Inflammatory macrophage (primary cell): Measurements from ENCODE around the gene USP32.
"Not testable (repeated sequence)": the region's sequence is repeated elsewhere in the genome, so short reads cannot be mapped to it uniquely, and the experiment has no call there.

Experiments used
- DNase-seq, 2 donors: peaks; one replicate each; pipeline ENCODE4 v3.0.0-alpha.2; 2020 to 2022

The USP32 gene

DNA sequence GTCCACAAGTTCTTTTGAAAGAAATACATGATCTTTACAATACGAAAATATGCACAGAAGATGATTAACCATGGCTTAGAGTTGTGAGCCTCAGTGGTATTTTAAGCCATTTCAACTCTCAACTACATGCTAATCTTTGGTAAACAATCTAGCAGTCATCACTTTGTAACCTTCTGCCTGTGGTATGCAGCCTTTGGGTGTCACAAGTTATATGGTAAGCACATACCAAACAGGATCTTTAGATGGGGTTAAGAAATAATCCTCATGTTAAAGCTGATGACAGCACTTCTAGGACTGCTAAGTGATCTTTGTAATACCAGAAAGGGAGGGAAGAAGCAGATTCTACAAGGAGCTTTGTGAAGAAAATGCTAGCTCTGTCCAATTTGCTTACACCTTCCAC, 167.9 kb downstream of the USP32 start:
- DNase-seq = peak in 1 of 2 donors; percentile 9

DNA sequence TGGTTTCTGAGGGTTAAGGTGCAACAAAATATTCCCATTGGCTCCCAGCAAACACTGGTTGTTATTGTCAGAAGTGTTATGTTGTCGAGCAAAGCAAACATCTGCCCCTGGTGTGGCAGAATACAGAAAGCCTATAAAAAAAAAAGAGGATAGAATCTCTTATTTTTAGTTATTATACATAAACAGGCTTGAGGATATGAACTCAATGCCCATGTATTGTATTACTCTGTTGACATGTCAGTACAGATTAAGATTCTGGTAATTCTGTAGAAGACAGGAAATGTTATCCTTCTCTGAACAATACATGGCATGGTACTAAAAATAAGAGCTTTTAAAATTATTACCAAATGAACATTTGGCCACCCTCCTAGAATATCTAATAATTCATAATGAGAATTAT, 168.5 kb downstream of the USP32 start:
- no peak for DNase-seq

DNA sequence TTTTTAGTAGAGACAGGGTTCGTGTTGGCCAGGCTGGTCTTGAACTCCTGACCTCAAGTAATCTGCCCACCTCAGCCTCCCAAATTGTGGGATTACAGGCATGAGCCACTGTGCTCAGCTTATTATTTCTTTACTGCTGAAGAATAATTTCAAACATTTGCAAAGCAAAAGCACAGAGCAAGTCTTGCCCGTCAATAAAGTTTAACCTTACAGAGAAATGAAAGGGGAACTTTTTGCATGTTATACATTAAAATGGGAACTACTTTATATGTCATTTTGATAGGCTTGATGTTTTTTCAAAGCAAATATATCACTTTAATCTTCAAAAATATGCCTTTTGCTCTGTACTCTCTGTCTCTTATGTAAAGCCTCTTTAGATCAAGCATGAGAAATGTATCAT, 173.2 kb downstream of the USP32 start:
- not testable (repeated sequence) for DNase-seq

DNA sequence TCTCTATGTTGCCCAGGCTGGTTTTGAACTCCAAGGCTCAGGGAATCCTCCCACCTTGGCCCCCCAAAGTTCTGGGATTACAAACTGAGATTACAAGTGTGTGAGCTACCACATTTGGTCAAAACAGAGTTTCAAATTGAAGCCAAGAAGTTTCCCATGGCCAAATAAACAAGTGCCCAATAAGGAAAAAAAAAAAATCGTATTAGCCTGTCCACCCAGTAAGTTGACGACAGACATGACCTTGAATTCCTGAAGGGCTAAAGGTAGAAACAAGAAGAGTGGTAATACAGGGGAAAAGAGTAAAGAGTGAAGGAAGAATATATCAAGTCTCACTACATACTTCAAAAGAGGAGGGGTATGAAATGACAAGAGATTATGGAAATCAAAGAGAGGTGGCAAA, 176.0 kb downstream of the USP32 start:
- DNase-seq = not testable (repeated sequence)

DNA sequence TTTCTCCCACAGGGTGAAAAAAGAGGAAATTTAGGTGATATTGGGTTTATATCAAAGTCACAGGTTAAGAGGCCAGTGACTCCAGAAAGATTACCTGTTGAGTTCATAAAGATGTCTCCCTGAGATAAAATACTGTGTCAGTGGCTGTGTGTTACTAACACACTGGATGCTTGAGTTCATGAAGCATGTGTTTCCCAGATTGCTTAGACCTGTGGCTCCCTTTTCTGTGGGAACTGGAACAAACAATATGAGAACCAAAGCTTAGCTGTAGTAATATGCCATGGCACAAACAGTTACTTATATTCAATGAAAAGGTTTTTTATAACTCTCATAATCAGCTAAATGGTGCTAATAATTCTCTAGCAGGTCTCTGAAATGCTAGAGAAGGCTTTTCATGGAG, 180.7 kb downstream of the USP32 start:
- DNase-seq = not testable (repeated sequence)

DNA sequence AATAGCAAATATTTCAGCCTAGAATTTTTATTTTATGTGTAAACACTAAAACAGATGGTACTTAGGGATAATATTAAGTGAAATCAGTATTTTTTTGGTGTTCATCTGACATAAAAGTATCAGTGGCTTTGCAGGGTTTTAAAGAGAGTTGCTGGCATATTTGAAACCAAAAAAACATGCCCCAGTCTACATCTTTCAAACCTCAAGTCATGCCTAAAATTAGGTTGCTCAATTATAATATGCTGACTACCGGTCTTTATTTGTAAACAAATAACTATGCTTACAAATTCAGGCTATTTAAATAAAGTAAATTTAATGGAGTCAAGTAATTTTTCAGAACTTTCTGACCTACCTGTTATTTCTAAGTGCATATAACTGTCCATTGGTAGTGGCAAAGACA, 183.6 kb downstream of the USP32 start:
- not testable (repeated sequence) for DNase-seq

DNA sequence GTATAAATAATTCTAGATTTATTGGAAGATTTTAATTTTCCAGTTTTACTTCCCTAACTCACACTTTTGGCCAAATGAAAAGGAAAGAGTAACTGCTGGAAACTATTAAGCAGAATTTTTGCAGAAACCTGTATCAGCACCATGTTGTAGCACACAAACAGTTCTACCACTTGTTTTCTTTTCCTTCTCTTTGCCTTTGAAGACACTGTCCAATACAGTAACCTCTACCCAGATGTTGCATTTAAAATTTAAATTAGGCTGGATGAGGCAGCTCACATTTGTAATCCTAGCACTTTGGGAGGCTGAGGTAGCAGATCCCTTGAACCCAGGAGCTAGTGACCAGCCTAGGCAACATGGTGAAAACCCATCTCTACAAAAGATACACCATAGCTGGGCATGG, 186.2 kb downstream of the USP32 start:
- DNase-seq = not testable (repeated sequence)

DNA sequence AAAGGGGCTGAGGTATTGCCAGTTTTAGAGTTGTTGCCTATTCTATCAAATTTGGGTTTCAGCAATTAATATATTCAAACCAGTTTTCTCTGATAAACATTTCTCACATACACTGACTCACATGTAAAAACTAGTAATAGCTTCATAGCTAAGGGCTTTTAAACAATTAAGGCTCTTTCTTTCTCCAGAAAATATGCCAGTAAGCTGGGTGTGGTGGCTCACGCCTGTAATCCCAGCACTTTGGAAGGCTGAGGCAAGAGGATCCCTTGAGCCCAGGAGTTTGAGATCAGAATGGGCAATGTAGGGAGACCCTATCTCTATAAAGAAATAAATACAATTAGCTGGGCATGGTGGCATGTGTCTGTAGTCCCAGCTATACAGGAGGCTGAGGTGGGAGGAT, 193.3 kb downstream of the USP32 start:
- DNase-seq = not testable (repeated sequence)

DNA sequence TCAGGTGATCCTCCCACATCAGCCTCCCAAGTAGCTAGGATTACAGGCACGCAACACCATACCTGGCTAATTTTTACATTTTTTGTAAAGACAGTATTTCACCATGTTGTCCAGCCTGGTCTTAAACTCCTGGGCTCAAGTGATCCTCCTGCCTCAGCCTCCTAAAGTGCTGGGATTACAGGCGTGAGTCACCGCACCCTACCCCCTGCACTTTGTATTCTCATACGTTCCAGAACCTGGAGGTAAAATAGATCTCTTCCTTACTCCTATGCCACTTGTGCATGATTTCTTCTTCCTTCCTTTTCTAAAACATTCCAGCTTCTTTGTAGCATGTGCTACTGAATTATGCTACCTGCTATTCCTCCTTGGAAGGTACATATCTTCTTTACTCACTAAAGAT, 197.8 kb downstream of the USP32 start:
- not testable (repeated sequence) for DNase-seq

DNA sequence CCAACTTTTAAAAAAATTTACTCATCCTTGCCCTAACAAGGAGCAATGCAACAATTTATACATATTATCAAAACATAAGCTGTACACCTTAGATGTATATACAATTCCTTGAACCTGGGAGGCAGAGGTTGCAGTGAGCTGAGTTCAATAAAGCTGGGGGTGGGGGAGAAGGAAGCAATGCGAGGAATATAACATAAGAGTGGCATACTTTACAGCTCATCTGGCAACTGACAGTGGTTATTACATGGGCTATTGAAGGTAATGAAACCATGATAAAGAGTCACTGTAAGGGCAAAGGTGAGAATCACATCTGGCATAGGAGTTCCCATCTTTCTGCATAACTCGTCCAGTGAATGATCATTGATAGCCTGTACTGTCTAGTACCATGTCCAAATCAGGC, 198.5 kb downstream of the USP32 start:
- no peak for DNase-seq

DNA sequence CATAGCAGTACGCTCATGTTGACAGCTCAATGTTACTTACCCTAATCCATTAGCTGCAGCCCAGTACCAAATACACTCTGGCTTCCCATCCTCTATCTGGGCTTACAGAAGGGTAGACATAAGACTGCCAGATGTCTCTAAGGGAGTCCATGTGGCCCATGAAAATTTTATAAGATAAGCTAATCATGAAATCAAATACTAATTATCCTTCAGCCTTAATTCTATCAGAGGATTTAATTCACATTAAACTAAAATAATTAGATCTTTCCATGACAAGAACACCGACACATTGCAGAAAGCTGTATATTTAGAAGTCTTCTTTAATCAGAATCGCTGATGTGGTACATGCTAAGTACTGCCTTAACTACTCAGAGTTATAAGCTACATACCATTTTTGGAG, 198.9 kb downstream of the USP32 start:
- not testable (repeated sequence) for DNase-seq

DNA sequence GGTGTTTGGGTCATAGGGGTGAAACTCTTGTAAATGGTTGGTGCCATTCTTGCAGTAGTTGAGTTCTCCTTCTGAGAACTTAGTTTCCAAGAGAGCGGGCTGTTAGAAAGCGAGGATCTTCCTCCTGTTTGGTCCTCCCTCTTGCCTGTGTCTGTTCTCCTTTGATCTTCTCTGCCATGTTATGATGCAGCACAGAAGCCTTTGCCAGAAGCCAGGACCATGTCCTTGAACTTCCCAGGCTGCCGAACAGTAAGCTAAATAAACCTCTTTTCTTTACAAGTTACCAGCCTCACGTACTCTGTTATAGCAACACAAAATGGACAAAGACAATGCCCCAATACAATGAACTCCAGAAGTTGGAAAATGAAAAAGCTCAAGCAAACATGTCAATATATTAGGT, 201.9 kb downstream of the USP32 start:
- DNase-seq = not testable (repeated sequence)

DNA sequence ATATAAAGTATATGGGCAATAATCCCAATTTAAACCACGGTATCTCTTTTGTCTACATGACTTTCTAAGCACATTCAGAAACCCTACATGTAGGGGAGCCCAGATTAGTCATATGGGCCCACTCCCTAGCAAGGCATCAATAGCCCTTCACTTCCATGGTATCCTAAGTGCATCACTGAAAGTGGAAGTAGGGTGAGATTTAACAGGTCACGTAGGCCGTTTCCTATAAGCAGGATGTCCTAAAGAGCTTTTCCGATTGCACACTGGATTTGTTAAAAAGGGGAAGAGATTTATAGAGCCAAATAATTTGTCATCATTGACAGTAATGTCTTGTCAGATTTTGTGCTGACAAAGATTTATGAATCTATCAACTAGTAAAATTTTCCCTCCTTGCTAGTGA, 203.2 kb downstream of the USP32 start:
- peak; percentile 59 to 77 for DNase-seq

DNA sequence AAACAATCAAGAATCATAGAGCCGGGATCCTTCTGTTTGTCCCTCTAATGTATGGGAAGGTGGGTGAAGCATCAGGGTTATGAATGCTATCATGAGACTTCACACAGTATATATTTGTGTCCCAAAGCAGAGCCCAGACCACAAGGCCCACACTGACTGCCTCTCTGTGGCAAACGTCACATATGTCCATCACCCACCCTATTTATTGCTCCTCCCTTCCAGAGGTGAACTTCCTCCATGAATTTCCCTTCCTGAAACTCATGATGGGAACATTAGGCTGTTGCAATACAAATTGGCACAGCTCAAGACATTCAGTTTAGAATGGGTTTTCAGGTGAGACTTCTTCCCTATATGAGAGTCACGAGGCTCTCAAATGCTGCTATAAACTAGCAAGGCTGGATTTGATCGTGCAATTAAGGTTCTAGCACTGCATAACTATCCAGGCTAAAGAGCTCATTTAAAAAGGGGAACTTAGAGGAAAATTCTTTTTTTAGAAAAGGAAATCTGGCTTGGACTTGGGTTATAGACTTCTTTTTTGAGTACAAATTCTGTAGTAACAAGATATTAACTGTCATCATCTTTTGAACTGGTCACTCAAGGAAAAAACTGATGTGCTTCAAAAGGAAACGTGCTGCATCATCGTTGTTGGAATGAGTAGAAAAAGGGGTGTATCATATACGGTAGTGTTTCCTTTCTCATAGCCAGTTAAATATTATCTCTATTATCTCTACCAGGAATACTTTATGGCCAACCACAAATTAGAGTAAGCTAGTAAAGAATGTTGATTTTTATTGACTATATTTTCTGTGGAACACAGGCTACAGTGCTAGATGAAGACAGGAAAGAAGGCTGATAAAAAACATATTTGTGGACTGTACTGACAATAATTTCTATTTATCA, 204.8 kb downstream of the USP32 start:
- peak; percentile 69 for DNase-seq

DNA sequence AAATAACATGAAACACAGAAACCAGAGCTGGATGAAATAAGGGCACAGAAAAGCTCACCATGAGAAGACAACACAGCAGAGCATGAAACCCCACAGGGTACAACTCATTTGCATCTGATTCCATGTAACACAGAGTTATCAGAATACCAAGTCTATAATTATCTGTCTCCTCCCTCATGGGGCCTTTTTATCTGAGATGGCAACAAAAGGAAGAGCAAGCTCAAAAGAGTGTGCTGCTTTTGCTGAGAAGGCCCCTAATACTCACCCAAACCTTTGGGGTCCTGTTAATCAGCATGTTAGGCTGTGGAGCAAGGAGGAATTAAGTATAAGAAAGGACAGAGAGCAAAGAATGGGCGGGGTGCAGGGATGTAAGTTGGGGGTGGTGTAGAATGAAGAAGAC, 205.6 kb downstream of the USP32 start:
- DNase-seq = not testable (repeated sequence)

DNA sequence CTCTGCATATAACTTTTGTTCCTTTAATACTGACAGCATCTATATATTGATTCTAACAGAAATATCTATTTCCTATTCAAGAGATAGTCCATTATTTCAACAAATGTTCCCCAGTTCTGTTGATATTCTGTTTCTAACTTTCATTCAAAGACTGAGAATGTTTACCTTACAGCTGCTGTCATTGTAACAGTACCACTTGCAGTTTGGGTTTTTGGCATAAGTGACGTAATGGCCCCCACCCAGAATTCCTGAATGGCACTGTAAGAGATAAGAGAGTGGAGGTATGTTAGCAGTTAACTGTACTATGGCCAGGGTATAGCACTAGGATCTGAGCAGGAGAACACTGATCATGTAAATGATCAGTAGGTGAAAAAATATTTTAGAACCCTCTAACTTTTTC, 211.6 kb downstream of the USP32 start:
- not testable (repeated sequence) for DNase-seq

DNA sequence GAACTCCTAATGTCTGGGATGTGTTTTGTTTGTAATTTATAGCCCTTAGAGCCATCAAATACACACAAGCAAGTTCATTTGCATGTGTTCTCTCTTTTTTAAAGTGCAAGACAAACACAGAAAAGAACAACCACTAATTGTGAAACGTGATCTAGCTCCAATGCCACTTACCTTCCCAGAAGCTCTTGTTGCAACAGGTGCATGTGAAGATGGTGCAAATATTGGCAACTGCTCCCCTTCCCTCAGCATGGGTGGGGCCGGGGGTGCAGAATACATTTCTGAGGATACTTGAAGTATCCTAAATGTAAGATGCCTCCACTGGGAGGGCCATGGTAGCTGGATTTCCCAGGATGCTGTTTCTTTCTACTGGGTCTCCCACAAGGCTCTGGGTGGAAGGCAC, 213.8 kb downstream of the USP32 start:
- not testable (repeated sequence) for DNase-seq

DNA sequence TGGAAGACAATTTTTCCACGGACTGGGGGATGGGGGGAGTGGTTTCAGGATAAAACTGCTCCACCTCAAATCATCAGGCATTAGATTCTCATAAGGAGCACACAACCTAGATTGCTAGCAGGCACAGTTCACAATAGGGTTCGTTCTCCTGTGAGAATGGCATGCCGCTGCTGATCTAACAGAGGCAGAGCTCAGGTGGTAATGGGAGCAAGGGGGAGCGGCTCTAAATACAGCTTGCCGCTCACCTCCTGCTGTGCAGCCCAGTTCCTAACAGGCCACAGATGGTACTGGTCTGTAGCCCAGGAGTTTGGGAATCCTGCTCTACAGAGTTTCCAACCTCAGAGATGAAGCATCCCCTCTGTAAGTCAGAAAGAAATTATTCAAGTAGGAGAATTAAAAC, 215.2 kb downstream of the USP32 start:
- not testable (repeated sequence) for DNase-seq

DNA sequence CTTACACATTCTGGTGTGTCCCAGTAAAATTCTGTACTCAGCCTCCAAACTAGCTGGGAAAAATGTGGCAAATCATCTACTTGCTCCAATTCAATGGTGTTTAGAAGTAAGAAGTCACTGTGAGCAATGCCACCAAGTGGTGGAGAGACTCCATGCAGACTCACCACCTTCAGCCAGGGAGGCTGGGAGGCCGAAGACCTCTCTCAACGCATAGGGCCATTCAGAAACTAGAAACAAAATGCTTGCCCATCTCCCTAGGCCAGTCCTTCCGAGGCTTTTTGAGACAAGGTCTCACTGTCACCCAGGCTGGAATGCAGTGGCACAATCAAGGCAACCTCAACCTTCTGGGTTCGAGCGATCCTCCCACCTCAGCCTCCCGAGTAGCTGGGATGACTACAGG, 217.2 kb downstream of the USP32 start:
- DNase-seq = not testable (repeated sequence)

DNA sequence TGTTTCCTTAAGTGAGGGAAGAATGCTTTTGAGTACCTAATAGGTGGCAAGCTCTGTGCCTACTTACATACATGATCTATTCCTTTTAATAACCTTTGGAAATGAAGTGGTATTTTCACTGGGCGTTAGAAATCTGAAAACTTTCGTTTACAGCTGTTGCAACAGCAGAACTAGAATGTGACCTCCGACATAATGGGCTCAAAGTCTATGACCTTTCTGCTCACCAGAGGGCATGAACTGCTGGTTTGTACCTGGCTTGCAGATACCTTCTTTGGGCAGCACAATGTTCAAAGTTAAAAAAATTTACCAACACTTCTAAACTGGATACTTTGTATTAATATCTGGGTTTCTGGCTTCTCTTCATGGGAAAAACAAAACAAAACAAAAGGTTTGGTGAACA, 217.9 kb downstream of the USP32 start:
- DNase-seq = no peak

DNA sequence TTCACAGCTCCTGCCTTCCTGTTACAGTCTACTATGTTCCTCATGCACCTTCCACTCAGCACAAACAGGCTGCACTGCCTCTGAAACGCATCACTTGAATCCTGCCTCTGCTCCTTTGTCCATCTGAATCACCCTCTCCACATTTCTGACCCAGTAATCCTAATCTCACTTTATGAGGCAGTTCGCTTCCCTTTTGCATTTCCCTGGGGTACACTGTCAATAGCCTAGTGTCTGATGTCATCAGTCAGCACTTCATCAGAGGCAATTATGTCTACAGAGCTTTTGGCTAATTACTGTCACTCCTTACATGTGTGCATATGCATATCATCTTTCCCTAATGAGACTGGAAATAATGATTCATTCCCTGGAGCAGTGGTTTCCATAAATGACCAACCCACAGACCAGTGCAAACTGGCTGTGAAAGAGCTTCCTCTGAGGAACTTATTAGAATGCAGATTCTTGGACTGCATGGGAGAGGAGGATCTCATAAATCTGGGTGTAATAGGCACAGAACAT, 218.6 kb downstream of the USP32 start:
- DNase-seq = peak; percentile 14 to 15

DNA sequence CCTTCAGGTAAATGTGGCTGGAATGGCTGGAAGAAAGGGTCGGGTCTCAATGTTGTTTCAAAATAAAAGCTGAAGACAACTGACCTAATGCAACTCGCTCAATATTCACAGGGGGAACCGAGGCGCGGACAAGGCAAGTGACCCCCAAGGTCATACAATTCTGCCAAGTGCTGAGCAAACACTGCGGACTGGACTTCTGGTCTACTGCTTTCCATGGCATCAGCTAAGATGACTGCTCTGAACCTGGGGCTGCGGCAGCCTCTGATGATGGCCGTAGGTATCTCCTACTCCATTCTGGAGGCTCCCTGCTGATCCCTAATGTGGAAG, 220.2 kb downstream of the USP32 start:
- no peak for DNase-seq

DNA sequence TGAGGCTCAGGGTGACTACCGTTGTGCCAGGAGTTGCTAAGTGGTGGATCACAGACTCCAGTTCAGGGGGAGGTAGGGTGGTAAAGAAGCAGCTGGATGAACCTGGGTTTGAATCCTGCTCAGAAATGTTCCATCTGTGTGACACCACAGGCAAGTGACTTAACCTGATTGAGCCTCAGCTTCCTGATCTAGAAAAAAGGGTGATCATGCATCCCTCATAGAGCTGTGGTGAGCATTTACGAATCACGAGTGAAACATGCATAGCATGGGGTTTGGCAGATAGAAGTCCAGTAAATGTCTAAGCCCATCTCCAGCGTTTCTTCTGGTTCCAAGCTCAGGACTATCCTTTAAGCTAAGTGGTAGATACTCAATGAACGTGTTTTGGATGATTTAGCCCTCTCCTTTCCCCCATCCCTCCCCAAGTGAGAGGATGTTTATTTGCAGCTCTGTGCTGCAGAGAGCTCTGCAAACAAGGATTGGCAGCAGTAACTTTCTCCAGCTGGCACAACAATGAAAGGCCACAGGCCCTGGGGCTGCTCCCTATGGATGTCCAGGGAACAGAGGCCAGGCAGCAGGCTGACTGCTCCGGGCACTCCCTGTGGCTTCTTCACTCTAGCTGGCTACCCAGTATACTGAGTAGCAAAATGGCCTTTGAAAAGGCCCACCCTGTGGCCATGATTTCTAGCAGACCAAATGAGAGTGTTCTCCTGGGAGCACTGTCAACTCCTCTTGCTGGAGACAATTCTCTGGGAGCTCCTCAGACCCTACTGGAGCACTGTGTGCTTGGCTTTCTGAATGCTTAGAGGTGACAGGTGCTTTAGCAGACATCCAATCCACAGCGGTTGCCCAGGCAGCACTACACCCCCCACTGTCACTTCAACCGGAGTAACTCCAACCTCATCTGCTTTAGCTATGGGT, 220.8 kb downstream of the USP32 start:
- DNase-seq = no peak
